RPMI8226 (cell line): ENCODE results near the gene RNF26.

Experiments used
- DNase-seq: peaks from one replicate; pipeline ENCODE4 v3.0.0-alpha.2; 2015

RNF26 gene

GRCh38 chr11:119316016-119316728, 18.2 kb upstream of the RNF26 start:
- DNase-seq, result peak; percentile 73

GRCh38 chr11:119316729-119317591, 17.4 kb upstream of the RNF26 start, which contains the start of gene MCAM:
Gene MCAM, minus strand, starts transcription at chr11:119317130. Its CDS starts 29 bp downstream, at chr11:119317101.
- DNase-seq, result peak; percentile 29

DNA sequence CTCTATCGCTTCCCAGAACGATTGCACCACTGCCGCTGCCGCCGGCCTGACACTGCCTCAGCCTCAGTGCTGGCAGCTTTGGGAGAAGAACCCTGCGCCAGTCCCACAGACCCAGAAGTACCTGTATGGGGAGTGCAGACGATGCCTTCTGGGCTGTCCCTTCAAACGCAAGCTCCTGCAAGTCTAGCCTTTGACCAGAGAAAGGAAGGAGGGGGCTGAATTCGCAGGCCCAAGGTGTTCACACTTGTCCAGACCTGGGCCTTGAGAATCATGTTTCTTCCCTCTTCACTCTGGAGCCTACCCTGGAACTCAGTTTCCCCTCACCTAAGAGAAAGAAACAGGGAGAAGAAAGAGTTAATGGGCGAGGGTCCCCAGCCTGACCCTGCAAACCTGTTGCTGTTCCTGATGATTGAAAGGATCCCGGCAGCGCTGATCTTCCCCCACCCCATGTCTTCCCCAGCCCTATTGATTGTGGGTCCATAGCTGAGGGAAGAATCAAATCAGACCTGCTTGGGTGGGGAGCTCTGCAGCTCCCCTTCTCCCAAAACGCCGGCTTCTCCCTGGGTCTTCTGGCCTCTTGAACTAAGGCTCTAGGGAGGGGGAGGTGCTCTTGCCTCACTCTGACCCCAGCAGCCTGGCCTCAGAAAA, 16.6 kb upstream of the RNF26 start:
- no peak for DNase-seq

DNA sequence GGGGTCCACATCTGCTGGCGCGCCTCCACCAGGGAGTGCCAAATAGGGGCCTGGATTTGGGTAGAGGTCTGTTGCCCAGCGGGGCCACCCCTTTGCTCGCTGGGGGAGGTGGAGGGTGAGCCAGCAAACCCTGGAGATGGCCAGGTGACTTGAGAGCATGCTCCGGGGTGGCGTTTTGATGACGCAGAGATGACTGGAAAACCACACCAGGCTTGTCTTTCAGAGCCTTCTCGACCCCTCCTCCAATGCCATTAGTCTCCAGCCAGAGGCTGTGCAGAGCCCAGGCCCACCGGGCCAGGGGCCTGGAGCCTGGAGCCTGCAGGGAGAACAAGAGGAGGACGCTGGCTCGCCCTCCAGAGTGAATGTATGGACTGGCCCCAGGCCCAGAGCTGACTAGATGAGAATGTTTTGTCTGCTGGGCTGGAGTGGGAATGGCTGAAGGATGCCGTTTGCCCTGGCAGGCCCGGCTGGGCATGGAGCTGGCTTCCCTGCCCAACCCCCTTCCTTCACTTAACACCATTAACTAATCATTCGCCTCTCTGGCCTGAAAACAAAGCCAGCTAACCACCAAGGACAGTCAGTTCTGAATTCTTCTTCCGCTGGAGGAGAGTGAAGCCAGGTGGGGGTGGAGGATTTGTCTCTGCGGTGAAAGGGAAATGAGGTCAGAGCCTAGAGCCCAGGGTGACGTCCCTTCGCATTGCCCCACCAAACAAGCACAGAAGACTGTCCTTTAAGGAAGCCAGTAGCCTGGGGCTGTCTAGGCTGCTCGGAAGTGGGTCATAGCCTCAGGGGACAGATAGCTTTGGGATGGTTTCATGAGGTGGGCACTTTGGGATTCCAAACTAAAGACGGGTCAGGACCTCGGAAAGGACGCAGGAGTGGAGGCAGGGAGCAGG, 15.8 kb upstream of the RNF26 start:
- DNase-seq, result no peak

- DNase-seq, result no peak
Observed at GRCh38 chr11:119319136-119319699, 15.1 kb upstream of the RNF26 start.

- no peak for DNase-seq
Observed at GRCh38 chr11:119319700-119320239, 14.6 kb upstream of the RNF26 start.

DNA sequence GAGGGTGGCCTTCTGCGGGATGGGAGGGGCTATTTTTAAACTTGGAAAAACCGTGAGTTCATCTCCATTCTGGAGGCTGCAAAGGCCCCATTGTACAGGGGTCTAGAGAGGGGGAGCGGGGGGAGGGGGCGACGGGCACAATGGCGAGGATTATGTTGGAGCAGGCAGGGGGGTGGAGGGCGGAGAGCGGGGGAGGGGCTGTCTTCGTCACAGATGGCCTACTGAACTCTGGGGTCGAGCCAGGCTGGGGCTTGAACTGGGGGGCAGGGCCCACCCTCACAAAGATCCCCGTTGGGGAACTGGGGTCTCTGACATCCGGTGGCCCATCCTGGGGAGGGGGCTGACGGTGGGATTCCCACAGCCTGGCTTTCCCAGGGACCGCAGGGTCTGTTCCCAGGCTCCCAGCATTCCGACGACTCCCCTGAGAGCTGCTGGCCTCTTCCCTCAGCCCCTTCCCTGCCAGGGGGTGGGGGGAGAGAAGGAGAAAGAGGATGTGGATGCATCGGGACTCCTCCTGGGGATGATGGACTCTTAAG, 14.0 kb upstream of the RNF26 start:
- no peak for DNase-seq

GRCh38 chr11:119320776-119321524, 13.4 kb upstream of the RNF26 start:
- peak; percentile 56 for DNase-seq

DNA sequence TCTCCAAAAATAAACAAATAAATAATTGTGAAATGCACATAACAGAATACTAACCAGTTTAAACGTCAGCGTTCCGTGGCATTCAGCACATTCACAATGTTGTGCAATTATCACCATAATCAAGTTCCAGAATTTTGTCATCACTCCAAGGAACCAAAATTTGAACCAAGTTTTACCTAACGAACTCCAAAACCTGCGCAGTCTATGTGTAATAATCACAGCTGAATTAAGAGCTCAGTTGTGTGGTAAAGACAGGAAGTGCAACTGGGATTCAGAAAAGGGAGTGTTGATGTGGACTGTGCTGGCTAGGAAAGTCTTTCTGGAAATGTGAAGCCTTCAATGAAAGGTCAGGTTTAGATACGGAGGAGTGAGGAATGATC, 12.0 kb upstream of the RNF26 start:
- no peak for DNase-seq

- no peak for DNase-seq
Observed at GRCh38 chr11:119322921-119323531, 11.3 kb upstream of the RNF26 start.

DNA sequence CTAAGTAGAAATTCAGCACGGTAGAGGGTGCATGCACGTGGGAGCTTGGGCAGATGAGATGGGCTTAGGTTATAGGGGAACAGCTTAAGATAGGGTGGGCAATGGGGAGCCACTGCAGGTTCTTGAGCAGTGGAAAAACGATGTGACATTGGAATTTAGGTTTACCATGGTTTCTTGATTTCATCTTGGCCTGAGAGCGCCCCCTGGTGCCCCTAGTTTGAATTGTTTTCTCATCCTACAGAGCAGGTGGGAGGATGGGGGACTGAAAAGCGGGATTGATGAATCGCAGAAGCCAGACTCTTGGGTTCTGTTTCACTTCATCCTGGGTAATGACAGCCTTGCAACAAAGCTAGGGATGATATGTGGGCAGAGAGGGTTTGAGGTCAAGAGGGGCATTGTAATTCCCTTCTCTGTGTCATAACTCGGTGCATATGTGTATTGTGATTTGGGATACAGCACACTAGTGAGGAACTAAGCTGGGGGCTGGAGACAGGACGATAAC, 10.7 kb upstream of the RNF26 start:
- peak; percentile 64 for DNase-seq

GRCh38 chr11:119324189-119324588, 10.1 kb upstream of the RNF26 start:
- no peak for DNase-seq

DNA sequence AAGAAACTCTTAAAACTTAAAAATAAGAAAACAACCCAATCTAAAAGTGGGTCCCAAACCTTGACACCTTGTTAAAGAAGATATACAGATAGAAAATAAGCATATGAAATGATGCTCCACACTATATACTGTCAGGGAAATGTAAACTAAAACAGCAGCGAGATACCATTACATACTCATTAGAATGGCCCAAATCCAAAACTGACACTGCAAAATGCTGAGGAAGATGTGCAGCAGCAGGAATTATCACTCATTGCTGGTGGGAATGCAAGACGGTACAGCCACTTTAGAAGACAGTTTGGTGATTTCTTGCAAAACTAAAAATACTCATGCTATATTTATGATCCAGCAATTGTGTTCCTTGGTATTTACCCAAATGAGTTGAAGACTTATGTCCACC, 5.0 kb upstream of the RNF26 start:
- no peak for DNase-seq

DNA sequence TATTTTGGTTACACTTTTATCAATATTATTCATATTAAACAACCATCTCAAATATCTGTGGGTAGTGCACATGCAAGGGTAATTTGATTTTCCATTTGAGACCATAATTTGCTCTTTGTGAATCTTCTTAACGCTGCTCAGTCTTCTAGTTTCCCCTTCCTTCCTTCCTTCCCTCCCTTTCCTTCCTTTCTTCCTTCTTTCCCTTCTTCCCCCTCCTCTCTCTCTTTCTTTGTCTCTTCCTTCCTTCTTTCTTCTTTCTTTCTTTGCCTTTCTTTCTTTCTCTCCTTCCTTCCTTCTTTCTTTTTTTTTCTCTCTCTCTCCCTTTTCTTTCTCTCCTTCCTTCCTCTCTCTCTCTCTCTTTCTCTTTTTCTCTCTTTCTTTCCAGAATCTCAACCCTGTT, 4.1 kb upstream of the RNF26 start:
- no peak for DNase-seq

- DNase-seq, result no peak
Observed at GRCh38 chr11:119332111-119332765, 2.1 kb upstream of the RNF26 start.

- DNase-seq, result no peak
Observed at GRCh38 chr11:119335091-119335654, 846 bp downstream of the RNF26 start.

- DNase-seq, result no peak
Observed at GRCh38 chr11:119335655-119336543, 1.6 kb downstream of the RNF26 start.
